GM19397 (cell line): ENCODE results near the gene NKX3-2.
"Not testable (repeated sequence)": the region's sequence is repeated elsewhere in the genome, so short reads cannot be mapped to it uniquely, and the experiment has no call there.

Experiments
- ATAC-seq: cut with Tn5 transposase; IDR thresholded peaks from one replicate; pipeline ENCODE4 v1.9.1; 2021; ENCODE audit warnings: mild to moderate bottlenecking, moderate library complexity; ENCODE audit not compliant: unreplicated experiment

NKX3-2 gene

DNA sequence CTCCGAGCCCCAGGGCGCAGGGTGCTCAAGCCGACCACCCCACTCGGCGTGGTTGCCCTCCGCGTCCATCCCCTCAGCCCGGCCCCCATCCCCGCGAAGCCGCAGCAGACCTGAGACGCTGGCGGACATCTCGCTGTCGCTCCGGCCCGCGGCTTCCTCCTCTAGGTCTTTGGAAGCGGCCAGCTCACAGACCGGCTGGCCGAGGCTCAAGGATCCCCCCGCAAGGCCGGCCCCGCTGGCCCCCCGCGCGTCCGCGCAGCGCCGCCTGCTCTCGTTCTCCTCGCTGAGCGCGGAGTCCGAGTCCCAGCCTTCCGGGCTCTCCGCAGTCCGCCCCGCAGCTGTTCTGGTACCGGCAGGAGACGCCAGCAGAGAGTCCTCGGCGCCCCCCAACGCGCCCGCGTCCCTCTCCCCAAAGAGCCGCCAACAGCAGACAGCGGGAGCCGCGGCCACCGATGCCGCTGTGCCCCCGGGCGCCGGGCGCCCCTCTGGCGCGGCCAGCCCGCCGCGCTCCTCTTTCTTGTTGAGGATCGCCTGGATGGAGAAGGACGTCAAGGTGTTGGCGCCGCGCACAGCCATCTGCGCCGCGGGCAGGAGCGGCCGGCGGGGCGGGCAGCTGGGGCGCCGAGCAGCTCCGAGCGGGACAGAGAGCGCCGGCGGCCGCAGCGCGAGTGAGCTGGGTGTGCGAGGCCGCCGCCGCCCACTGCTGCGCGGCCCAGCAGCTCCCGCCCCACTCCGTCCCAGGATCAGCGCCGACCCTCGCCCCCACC is at the start of gene NKX3-2:
TSS of gene NKX3-2 (minus strand) at position 670 of the 767 bp plus-strand sequence. CDS start at position 576, 94 bp downstream.
- ATAC-seq: no peak

DNA sequence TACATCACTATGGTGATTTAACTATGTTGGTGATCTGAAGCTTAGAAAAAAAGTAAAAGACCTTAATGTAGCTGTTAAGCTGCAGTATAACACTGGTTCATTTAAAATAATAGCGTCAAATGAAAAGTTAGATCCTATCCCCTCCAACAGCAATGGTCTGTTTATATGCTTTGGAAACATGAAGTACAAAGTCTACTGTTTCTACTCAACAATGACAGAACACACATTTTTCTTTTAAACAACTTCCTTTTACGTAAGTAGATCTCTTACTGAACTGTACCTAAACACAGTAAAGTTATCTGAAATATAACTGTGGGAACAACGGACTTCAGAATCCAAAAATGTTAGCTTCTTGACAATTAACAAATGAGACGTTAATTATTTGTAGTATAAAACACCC is 47.9 kb upstream of the NKX3-2 start:
- ATAC-seq: no peak

DNA sequence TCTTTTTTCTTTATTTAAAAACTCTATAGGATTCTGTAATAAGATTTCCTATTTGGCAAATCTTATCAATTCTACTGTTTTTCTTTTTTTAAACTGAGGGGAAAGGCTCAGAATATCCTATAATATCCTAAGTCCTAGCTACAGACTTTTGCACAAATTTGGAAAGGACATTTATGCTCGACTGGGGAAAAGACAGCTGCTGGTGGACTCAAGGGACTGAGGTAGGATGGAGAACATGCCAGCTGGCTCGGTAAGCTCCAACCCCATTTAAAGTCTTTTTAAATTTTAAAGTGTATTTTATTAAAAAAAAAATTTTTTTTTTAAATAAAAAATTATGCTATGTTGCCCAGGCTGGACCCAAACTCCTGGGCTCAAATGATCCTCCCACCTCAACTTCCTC is 46.5 kb upstream of the NKX3-2 start:
- no peak for ATAC-seq

DNA sequence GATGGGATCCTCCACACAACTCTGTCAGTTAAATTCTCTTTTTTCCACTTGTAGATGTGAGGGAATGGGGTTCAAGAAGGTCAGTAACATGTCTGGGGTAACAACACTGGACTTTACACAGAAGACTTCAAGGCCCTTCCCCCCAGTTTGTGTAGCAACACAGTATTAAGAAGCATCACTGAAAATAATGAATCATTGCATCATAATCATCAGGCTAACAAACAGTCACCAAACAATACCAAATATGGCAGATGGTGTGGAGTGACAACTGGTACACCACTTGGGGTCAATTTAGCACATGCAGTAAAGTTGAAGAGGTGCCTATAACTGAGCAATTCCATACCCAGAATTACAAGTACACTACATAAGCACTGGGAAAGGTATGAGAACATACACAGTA is 44.6 kb upstream of the NKX3-2 start:
- ATAC-seq: no peak

DNA sequence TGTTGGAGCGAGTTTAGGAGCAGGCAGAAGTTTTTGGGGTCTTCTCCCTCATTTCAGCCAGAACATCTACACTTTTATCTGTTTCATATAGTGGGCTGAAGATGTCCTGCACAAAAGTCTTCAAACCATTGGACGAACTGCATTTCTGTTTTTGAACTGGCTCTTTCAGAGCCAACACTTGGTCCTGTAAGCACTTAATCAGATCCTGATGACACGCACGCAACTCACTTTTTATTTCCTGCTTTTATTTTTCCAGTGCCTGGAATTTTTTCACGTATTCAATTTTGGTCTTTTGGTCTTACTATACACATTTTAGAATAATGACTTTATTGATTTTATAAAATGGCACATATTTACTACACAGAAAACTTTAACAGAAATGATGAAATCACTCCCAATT is 40.2 kb upstream of the NKX3-2 start:
- ATAC-seq: no peak

DNA sequence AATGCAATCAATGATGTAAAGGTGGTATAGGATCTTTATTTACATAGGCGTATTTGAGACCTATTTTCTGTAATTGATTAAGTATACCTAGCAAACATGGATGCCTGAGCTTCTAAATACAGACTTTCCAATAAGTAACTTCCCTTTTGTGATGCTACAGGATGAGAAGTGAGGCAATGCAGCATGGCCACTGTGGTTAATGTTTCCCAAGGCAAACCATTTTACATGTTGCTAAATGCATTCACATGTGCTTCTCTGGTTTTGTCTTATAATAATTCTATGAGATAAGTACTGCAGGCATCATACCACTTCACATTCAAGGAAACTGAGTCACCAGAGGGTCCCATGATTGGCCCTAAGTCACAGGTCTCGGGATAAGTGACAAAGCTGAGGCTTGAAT is 35.7 kb upstream of the NKX3-2 start:
- no peak for ATAC-seq

DNA sequence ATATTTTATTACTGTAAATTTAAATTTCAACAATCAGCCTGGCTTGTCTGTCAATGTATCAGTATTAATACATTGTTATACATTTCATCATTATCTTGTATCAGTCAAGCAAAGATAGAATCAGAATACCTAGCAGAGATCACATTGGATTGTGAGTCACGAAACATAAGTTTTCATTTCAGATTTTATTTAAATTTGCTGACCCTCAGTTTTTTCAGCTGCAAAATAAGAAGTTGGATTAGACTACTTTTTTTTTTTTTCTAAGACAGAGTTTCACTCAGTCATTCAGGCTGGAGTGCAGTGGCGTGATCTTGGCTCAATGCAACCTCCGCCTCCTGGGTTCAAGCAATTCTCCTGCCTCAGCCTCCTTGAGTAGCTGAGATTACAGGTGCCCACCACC is 33.4 kb upstream of the NKX3-2 start:
- no peak for ATAC-seq

DNA sequence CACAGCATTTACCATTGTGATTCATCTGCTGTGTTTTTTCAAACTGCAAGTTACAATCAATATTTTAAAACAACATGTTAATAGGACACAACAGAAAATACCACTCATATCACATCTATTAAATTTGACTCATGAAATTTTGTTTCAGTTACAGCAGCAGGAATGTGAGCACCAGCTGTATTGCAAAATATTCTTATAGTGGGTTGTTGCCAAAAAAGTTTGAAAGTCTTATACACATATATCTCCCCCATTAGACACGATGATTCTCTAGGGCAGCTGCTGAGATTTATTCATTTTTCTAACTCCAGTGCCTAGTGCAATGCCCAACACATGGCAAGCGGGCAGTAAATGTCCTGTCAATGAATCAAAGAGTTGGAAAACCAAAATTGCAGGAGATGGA is 26.6 kb upstream of the NKX3-2 start:
- ATAC-seq: no peak

DNA sequence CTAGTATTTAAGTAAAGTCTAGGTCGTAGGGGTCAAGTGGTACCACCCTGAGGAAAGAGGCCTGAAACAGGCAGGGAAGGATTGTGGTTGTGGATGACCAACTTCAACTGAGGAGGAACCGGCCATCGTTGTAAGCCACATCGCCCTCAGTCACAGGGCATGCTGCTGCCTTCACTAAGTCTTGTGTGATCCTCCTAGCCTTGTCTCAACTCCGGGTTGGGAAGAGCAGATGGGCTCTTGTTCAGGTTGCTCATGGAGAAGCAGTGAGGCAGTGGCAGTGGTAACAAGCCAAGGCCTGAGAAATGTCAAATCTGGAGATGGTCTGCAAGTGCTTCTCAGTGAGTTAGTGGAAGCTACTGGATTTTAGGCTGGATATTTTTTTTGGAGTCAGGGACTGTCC is 22.8 kb upstream of the NKX3-2 start:
- ATAC-seq: no peak

DNA sequence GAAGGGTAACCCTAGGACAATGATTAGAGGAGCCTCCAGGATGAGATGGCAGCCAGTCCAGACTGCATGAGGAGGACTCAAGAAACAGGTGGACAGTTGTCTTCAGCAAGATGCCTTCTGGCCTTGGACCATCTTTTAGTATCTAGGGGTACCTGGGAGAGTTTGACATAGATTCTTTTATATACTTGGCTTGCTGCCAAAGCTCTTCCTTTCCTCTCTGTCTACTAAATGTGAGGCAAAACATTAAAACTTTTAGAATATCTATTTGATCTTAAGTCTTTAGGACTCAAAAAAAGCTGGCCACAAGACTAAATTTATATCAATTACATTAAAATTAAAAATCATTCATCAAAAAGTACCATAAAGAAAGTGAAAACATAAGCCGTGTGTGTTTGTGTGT is 18.6 kb upstream of the NKX3-2 start:
- ATAC-seq: no peak

DNA sequence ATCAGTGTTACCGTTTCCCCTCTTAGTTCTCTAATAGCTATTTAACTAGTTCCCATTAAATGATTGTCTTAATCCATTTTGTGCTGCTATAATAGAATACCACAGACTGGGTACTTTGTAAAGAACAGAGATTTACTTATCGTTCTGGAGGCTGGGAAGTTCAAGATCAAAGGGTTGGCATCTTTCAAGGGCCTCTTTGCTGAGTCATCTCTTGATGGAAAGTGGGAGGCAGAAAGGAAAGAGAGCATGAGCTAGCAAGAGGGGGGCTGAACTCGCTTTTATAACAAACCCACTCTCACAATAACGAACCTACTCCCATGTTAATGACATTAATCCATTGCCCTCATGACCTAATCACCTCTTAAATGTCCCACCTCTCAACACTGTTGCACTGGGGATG is 17.4 kb upstream of the NKX3-2 start:
- no peak for ATAC-seq

DNA sequence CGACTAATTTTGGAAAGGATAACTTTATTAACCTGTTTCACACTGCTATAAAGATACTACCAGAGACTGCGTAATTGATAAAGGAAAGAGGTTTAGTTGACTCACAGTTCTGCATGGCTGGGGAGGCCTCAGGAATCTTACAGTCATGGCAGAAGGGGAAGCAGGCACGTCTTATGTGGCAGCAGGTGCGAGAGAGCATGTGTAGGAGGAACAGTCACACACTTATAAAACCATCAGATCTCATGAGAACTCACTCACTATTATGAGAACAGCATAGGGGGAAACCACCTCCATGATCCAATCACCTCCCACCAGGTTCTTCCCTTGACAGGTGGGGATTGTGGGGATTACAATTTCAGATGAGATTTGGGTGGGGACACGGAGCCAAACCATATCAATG is 15.8 kb upstream of the NKX3-2 start:
- ATAC-seq: not testable (repeated sequence)

DNA sequence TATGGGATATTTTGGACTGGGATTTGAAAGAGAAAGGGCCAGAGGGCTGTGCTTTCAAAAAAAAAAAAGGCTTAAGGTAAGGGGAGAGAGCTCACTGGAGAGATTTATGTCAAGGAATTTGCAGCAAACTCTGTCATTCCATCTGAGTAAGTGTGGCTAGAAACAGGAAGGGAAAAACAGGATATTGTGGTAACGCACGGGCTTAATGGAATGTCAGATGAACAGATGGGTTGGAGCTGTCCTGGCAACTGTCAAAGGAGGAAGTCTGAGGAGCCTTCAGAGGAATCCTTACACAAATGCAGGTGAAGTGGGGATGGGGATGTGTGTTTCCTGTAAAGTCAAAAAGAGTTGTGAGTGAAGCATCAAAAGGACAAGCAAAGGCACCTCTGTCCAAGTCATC is 15.1 kb upstream of the NKX3-2 start:
- no peak for ATAC-seq

DNA sequence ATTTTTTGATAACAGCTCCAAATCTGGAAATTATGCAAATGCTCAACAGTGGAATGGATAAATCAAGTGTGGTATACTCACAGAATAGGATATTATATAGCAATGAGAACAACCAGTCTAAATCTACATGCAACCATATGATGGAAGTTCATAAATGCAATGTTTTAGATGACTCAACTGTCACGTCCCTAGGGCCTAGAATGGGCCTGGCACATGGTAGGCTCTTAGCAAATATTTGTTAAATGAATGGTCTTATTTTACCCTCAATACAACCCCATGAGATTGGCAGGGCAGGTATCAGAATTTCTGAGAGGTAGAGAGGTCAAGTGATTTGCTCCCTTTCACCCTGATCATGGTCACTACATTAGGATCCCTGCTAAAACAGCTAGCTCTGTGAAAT is 14.6 kb upstream of the NKX3-2 start:
- ATAC-seq: no peak

DNA sequence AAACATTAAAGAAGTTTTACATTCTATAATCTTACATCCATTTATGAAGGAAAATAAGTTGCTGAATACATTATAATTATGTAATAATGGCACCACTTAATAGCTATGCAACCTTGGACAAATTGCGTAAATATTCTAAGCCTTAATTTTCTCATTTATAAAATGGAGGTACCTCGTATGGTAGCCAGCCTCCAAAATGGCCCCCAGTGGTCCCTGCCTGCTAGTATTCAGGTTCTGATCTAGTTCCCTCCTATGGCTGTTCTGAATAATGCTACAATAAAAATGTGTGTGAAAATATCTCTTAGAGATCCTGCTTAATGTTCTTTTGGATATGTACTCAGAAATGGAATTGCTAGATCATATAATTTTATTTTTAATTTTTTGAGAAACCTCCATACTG is 11.0 kb upstream of the NKX3-2 start:
- no peak for ATAC-seq

DNA sequence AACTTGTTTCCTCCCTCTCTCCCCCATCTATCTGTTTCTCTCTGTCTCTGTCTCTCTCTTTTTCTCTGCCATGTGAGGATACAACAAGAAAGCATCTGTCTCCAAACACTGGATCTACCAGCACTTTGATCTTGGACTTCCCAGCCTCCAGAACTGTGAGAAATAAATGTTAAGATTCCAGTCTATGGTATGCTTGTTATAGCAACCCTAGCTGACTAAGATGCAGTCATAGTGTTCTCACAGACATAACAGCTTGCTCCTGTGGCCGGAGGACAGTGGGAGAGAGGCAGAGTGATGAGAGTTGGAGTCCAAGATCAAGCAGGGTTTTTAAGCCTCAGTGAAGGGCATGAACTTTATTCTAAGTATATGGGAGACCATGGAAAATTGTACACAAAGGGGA is 8.8 kb upstream of the NKX3-2 start:
- no peak for ATAC-seq

DNA sequence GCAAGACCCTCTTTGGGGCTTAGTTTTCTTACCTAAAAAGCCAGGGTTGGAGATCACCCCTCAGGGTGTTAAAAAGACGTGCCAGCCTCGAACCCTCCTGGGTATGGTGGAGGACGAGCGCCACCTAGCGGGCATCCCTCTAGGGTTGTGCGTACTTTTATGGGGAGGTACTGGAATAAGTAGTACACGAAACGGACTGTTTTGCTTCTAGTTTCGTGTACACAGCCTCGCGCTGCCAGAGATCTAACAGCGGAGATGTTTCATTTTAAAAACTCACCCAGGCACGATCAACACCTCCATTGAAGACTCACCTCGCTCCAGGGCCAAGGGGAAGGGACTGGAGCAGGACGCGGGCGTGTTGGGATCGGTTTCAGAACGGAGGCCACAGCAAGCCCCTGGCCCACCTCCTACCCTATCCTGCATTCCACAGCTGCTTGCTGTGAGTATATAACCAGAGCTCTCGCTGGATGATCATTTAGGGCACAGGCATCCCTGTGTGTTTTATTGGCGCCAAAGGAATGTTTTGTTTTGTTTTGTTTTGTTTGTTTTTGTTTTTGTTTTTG is 4.8 kb upstream of the NKX3-2 start:
- ATAC-seq: peak; percentile 53

DNA sequence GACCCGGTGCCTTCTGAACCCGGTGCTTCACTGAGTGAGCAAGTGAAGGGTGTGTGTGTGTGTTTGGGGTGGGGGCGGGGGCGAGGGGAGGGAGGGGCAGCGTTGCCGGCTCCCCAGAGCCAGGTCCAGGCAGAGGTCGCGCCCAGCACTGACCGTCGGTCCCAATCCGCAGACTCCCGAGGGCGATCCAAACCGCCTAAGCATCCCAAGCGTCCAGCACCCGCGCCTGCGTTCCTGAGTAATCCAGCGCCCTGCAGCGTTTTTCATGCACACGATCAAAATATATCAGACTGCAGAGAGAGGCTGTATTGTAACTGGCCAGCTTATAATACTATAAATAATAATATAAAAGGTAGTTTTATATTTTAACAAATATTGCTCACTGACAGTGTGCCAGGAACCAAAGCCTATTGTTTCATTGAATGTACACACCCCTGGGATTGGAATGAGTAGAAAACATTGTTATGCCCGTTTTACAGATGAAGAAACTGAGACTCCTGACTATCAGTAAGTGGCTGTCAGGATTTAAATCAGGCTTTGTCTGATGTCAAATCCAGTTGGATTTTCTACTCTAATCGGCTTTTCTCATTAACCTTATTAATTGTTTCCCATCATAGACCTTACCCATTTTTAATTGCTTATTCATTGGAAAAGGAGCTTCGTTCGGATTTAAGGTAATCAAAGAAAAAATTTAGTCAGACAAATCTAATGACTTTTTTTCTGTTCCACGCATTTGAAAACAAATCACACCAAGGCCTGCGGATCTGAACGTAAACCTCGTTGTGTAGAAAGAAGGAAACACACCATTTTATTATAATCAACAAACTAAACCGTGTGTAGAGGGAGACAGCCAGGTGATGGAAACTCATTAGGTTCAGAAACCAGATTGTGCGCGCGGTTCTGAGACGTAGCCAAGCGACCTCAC is 4.0 kb upstream of the NKX3-2 start:
- ATAC-seq: no peak

DNA sequence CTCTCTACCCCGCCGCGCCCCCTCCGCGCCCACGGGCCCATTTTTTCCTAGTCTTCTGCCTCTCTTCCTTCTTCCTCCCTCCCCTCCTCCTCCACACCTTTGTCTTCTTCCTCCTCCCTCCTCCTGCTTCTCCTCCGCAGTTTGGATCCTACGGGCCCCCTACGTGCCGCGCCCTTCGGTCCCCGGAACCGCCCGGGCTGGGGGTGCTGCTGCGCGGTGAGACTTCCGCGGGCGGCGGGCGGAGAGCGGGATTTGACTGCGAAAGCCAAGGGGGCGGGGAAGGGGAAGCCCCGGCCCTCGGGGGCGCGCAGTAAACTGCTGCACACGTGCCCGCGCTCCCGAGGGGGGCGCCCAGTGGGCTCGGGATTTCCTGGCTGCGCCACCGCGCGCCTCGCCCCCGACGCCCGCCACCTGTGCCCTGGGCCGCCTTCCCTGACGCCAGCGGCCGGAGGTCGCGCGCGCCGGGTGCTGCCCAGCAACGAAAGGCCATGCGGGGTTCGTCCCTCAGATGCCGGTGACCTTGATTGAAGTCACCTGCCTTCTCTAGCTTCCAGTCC is 3.3 kb upstream of the NKX3-2 start:
- ATAC-seq: peak; percentile 23

DNA sequence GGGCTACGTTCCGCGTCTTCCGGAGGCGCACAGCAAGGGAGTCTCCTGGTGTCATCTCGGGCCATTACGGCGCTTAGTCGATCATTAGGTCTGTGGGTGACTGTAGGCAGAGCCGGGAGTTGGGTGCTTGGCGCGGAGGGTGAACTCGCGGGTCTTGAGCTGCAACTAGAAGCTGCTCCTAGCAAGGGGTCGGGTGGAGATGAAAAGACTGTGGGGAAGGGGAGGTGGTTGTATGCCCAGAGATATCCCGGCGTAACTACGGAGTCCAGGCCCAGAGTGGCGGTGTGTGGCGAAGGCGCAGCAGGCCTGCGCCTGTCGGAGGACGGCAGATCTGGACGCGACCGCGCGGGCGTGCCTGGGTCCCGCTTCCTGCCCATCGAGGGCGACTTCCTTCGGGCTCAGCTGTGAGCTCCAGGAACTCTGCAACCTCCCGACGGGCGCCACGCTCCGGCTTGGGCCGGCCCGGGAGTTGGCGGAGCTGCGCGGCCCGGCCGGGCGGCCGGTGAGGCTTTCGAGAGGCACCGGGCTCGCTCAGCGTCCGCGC is 2.7 kb upstream of the NKX3-2 start:
- peak; percentile 10 for ATAC-seq
